Activated B cell treated with CpG ODN at 0.5 μM for 24 hours (primary cell): ENCODE data around the gene NSF. TPM values are rescaled to one million over a fixed set of nuclear protein-coding genes. Genes with fewer than 3 reads are reported as not detected.
"Not testable (repeated sequence)": the region's sequence is repeated elsewhere in the genome, so short reads cannot be mapped to it uniquely, and the experiment has no call there.

ENCODE experiments used
- ATAC-seq: fragments of 200-7000 bp; cut with Tn5 transposase; one replicate; pipeline ENCODE4 v1.10.0; 2021; ENCODE audit warnings: low read depth, mild to moderate bottlenecking, moderate library complexity
- CTCF ChIA-PET: fragments of 350-600 bp; sonication (Branson Sonifier 250); formaldehyde crosslinking; loops from one replicate; lab custom pipeline; 2021; ENCODE audit warnings: antibody characterized with exemption; lab: Charles Lee
- POLR2A ChIA-PET: fragments of 350-600 bp; sonication (Branson Sonifier 250); formaldehyde crosslinking; loops from one replicate; lab custom pipeline; 2021; ENCODE audit warnings: antibody characterized with exemption; lab: Charles Lee
- DNase-seq: peaks from one replicate; pipeline ENCODE4 v3.0.0; 2022
- H3K27ac Mint-ChIP-seq: one replicate; pipeline ENCODE4 v1.8.0; 2020; ENCODE audit warnings: mixed read lengths
- H3K27me3 Mint-ChIP-seq: one replicate; pipeline ENCODE4 v1.8.0; 2021; ENCODE audit warnings: mixed read lengths
- H3K36me3 Mint-ChIP-seq: one replicate; pipeline ENCODE4 v1.8.0; 2021; ENCODE audit warnings: low read depth, mixed read lengths
- H3K4me1 Mint-ChIP-seq: one replicate; pipeline ENCODE4 v1.8.0; 2021; ENCODE audit warnings: mixed read lengths
- H3K4me3 Mint-ChIP-seq: one replicate; pipeline ENCODE4 v1.8.0; 2020; ENCODE audit warnings: mild to moderate bottlenecking, mixed read lengths
- H3K9me3 Mint-ChIP-seq: one replicate; pipeline ENCODE4 v1.8.0; 2020; ENCODE audit warnings: mixed read lengths
- intact Hi-C: fragments of 100-400 bp; cut with micrococcal nuclease; formaldehyde crosslinking; loops from one replicate; pipeline ENCODE4 v1.15.1; 2024
- total RNA-seq: library from RNA; stranded (reverse); gene quantifications from 2 replicates; pipeline ENCODE4 v1.2.3, GENCODE V29; 2022

The NSF gene
- total RNA-seq, 1 donor from 2014 or later, result 117 TPM

GRCh38 chr17:46634844-46635243 lies 44.4 kb downstream of the NSF start:
- H3K27ac Mint-ChIP-seq, H3K4me1 Mint-ChIP-seq, H3K27me3 Mint-ChIP-seq, CTCF ChIA-PET, DNase-seq, POLR2A ChIA-PET, H3K4me3 Mint-ChIP-seq, H3K9me3 Mint-ChIP-seq, intact Hi-C loops, H3K36me3 Mint-ChIP-seq, ATAC-seq: not testable (repeated sequence)

- DNase-seq, H3K27ac Mint-ChIP-seq, H3K4me1 Mint-ChIP-seq, H3K4me3 Mint-ChIP-seq, POLR2A ChIA-PET, H3K36me3 Mint-ChIP-seq, H3K9me3 Mint-ChIP-seq, intact Hi-C loops, CTCF ChIA-PET, ATAC-seq, H3K27me3 Mint-ChIP-seq: not testable (repeated sequence)
Observed at GRCh38 chr17:46641861-46642656, 51.6 kb downstream of the NSF start.

GRCh38 chr17:46647251-46647650 lies 56.8 kb downstream of the NSF start:
- H3K36me3 Mint-ChIP-seq, intact Hi-C loops, H3K4me3 Mint-ChIP-seq, CTCF ChIA-PET, POLR2A ChIA-PET, H3K27ac Mint-ChIP-seq, H3K27me3 Mint-ChIP-seq, DNase-seq, H3K4me1 Mint-ChIP-seq, ATAC-seq, H3K9me3 Mint-ChIP-seq: not testable (repeated sequence)

- H3K27me3 Mint-ChIP-seq, H3K9me3 Mint-ChIP-seq, H3K36me3 Mint-ChIP-seq, intact Hi-C loops, H3K4me1 Mint-ChIP-seq, POLR2A ChIA-PET, H3K4me3 Mint-ChIP-seq, DNase-seq, H3K27ac Mint-ChIP-seq, CTCF ChIA-PET, ATAC-seq: not testable (repeated sequence)
Observed at GRCh38 chr17:46647688-46648278, 57.3 kb downstream of the NSF start.

GRCh38 chr17:46649246-46649645 lies 58.8 kb downstream of the NSF start:
- CTCF ChIA-PET, H3K4me1 Mint-ChIP-seq, H3K27me3 Mint-ChIP-seq, H3K4me3 Mint-ChIP-seq, H3K9me3 Mint-ChIP-seq, ATAC-seq, H3K27ac Mint-ChIP-seq, H3K36me3 Mint-ChIP-seq, DNase-seq, POLR2A ChIA-PET, intact Hi-C loops: not testable (repeated sequence)

- H3K4me1 Mint-ChIP-seq, POLR2A ChIA-PET: not testable (repeated sequence)
Observed at GRCh38 chr17:46652024-46652643, 61.7 kb downstream of the NSF start.

GRCh38 chr17:46658235-46658634 lies 67.8 kb downstream of the NSF start:
- H3K4me1 Mint-ChIP-seq, H3K36me3 Mint-ChIP-seq, DNase-seq, POLR2A ChIA-PET, ATAC-seq, H3K27me3 Mint-ChIP-seq, CTCF ChIA-PET, H3K9me3 Mint-ChIP-seq, H3K27ac Mint-ChIP-seq, H3K4me3 Mint-ChIP-seq, intact Hi-C loops: not testable (repeated sequence)

More at GRCh38 chr17:46652024-46652643, 61.7 kb downstream of the NSF start:
- H3K27ac Mint-ChIP-seq, H3K4me3 Mint-ChIP-seq, DNase-seq, CTCF ChIA-PET, H3K36me3 Mint-ChIP-seq, H3K9me3 Mint-ChIP-seq, intact Hi-C loops, H3K27me3 Mint-ChIP-seq: not testable (repeated sequence)
- peak; percentile 99 for ATAC-seq

GRCh38 chr17:46659702-46660101 lies 69.2 kb downstream of the NSF start:
- H3K9me3 Mint-ChIP-seq, H3K27ac Mint-ChIP-seq, H3K36me3 Mint-ChIP-seq, POLR2A ChIA-PET, DNase-seq, CTCF ChIA-PET, H3K27me3 Mint-ChIP-seq, ATAC-seq, H3K4me3 Mint-ChIP-seq, intact Hi-C loops, H3K4me1 Mint-ChIP-seq: not testable (repeated sequence)

- POLR2A ChIA-PET, H3K4me3 Mint-ChIP-seq, H3K9me3 Mint-ChIP-seq, H3K27ac Mint-ChIP-seq, ATAC-seq, H3K4me1 Mint-ChIP-seq, DNase-seq, H3K36me3 Mint-ChIP-seq, intact Hi-C loops, CTCF ChIA-PET, H3K27me3 Mint-ChIP-seq: not testable (repeated sequence)
Observed at GRCh38 chr17:46663123-46663522, 72.7 kb downstream of the NSF start.

- ATAC-seq, H3K27ac Mint-ChIP-seq, H3K9me3 Mint-ChIP-seq, H3K4me1 Mint-ChIP-seq, H3K4me3 Mint-ChIP-seq, CTCF ChIA-PET, intact Hi-C loops, H3K27me3 Mint-ChIP-seq, DNase-seq, H3K36me3 Mint-ChIP-seq, POLR2A ChIA-PET: not testable (repeated sequence)
Observed at GRCh38 chr17:46663552-46663951, 73.1 kb downstream of the NSF start.

- DNase-seq, POLR2A ChIA-PET, H3K9me3 Mint-ChIP-seq, H3K27me3 Mint-ChIP-seq, intact Hi-C loops, H3K4me3 Mint-ChIP-seq, H3K4me1 Mint-ChIP-seq, H3K36me3 Mint-ChIP-seq, CTCF ChIA-PET, ATAC-seq, H3K27ac Mint-ChIP-seq: not testable (repeated sequence)
Observed at GRCh38 chr17:46665969-46666368, 75.5 kb downstream of the NSF start.

GRCh38 chr17:46670789-46671188 lies 80.3 kb downstream of the NSF start:
- H3K27me3 Mint-ChIP-seq, H3K4me1 Mint-ChIP-seq, H3K27ac Mint-ChIP-seq, CTCF ChIA-PET, ATAC-seq, intact Hi-C loops, DNase-seq, POLR2A ChIA-PET, H3K36me3 Mint-ChIP-seq, H3K9me3 Mint-ChIP-seq, H3K4me3 Mint-ChIP-seq: not testable (repeated sequence)
